ENCODE data around the gene PEX5L. TPM values are rescaled to one million over a fixed set of nuclear protein-coding genes. Genes with fewer than 3 reads are reported as not detected.

PEX5L gene, protein sequence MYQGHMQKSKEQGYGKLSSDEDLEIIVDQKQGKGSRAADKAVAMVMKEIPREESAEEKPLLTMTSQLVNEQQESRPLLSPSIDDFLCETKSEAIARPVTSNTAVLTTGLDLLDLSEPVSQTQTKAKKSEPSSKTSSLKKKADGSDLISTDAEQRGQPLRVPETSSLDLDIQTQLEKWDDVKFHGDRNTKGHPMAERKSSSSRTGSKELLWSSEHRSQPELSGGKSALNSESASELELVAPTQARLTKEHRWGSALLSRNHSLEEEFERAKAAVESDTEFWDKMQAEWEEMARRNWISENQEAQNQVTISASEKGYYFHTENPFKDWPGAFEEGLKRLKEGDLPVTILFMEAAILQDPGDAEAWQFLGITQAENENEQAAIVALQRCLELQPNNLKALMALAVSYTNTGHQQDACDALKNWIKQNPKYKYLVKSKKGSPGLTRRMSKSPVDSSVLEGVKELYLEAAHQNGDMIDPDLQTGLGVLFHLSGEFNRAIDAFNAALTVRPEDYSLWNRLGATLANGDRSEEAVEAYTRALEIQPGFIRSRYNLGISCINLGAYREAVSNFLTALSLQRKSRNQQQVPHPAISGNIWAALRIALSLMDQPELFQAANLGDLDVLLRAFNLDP
- under 1 TPM in 5 of 6 experiments, not detected in 1; 0.09 to 0.28 (median 0.11) TPM for total RNA-seq (2021; fragmentation: NEBNext Ultra II Directional; extraction: Animal tissue kit (Norgen Biotek cat#: 25700))
- long read RNA-seq = 0 reads

DNA sequence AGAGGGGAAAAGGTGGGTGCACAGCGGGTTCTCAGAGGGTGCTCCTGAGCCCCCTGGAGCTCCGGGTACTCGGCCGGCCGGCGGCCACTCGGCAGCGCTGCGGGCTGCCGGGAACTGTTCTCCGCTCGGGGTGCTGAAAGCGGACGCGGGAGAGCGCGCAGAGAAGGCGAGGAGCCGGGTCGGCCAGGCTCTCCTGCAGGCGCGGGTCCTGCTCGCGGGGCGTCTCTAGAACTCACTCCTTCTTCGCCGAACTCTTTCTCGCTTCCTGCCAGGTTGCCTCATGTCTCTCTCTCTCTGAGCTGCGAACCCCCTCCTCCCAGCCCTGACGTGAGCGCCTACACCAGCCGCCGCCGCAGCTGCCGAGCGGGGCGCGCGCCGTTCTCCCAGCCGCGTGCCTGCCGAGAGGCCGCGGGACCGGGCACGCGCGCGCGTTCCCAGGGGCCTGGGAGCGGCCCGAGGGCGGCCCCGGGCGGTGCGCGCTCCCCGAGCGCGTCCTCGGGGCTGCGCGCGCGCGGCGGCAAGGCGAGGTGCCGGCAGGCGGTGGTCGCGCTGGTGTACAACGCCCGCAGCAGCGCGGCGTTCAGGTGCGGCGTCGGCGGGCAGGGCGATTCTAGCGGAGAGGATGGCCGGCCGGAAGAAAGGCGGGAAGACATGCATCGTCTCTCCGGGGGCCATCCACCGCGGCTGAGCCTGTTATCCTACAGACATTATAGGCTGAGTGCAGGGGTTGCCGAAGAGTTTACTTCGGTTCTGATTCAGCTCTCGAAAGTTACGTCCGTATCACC, at the start of gene PEX5L:
Gene PEX5L, minus strand, starts transcription at position 267 of the 785 bp plus-strand sequence. CDS start 338 bp downstream, outside the sequence.
- Mint-ChIP-seq H3K27ac (no peak within 1 kb of the TSS), H3K4me3 (peak within 1 kb of the TSS; percentile 71), H3K9me3 (peaks cover 4% of the 10 kb centered on the region), H3K36me3 (ENCODE audit: low read depth) (peaks cover 4% of the 10 kb centered on the region; the same call in 1 of the 2 replicates), H3K4me1 (ENCODE audit: low read depth) (peaks cover 21% of the 10 kb centered on the region), H3K27me3 (ENCODE audit: insufficient read depth) (peaks cover 19% of the 10 kb centered on the region)
- DNase-seq = no peak
- TF ChIP-seq, protein P1, sequence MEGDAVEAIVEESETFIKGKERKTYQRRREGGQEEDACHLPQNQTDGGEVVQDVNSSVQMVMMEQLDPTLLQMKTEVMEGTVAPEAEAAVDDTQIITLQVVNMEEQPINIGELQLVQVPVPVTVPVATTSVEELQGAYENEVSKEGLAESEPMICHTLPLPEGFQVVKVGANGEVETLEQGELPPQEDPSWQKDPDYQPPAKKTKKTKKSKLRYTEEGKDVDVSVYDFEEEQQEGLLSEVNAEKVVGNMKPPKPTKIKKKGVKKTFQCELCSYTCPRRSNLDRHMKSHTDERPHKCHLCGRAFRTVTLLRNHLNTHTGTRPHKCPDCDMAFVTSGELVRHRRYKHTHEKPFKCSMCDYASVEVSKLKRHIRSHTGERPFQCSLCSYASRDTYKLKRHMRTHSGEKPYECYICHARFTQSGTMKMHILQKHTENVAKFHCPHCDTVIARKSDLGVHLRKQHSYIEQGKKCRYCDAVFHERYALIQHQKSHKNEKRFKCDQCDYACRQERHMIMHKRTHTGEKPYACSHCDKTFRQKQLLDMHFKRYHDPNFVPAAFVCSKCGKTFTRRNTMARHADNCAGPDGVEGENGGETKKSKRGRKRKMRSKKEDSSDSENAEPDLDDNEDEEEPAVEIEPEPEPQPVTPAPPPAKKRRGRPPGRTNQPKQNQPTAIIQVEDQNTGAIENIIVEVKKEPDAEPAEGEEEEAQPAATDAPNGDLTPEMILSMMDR (IDR thresholded peaks at IDR 0.05) = no peak

DNA sequence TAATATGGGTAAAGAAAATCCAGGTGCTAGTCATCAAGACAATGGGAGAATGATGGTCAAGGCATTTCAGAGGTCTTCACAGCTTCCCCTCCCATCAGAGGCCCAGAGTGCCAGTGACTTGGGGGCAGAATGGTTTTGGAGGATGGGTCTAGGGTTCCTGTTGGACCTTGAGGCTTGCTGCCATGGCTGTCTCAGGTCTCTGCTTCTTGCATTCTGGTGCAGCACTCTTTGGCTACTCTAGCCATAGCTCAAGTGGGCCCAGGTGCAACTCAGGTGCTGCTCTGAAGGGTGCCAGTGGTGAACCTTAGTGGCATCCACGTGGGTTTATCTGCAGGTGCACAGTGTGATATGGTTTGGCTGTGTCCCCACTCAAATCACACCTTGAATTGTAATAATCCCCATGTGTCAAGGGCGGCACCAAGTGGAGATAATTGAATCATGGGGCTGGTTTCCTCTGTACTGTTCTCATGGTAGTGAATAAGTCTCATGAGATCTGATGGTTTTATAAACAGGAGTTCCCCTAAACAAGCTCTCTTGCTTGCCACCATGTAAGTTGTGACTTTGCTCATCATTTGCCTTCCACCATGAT, 48.5 kb upstream of the PEX5L start:
- Mint-ChIP-seq H3K4me1 (ENCODE audit: low read depth) (no peaks in the 10 kb centered on the region), H3K4me3 (no peak overlapping the region), H3K36me3 (ENCODE audit: low read depth) (no peaks in the 10 kb centered on the region; the same call in 1 of the 2 replicates), H3K27ac (no peak overlapping the region), H3K9me3 (no peaks in the 10 kb centered on the region), H3K27me3 (ENCODE audit: insufficient read depth) (peaks cover 2% of the 10 kb centered on the region; the same call in 1 of the 2 replicates)
- TF ChIP-seq, protein P1 (IDR thresholded peaks at IDR 0.05) = no peak
- no peak for DNase-seq

DNA sequence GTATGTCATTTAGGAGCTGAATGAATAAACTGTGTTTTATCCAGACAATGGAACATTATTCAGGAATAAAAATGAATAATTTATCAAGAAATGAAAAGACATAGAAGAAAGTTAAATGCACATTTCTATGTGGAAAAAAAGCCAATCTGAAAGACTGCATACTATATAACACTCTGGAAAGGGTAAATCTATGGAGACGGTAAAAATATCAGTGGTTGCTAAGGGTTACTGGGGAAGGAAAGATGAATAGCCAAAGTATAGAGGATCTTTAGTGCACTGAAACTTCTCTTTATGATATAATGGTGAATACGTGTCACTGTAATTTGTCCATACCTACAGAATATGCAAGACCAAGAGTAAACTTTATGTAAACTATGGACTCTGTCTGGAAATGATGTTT, 46.0 kb upstream of the PEX5L start:
- Mint-ChIP-seq H3K9me3 (no peaks in the 10 kb centered on the region), H3K36me3 (ENCODE audit: low read depth) (peaks cover 2% of the 10 kb centered on the region), H3K4me3 (no peak overlapping the region), H3K27ac (no peak overlapping the region), H3K4me1 (ENCODE audit: low read depth) (no peaks in the 10 kb centered on the region), H3K27me3 (ENCODE audit: insufficient read depth) (peaks cover 2% of the 10 kb centered on the region; the same call in 1 of the 2 replicates)
- DNase-seq = no peak
- TF ChIP-seq, protein P1 (IDR thresholded peaks at IDR 0.05) = no peak

DNA sequence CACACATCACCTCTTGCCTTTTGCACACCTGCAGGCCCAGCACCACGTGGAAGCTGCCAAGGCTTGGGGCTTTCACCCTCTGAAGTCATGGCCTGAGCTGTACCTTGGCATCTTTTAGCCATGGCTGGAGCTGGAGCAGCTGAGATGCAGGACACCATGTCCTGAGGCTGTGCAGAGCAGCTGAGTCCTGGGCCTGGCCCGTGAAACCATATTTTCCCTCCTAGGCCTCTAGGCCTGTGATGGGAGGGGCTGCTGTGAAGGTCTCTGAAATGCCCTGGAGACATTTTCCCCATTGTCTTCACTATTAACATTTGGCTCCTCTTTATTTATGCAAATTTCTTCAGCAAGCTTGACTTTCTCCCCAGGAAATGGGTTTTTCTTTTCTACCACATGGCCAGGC, 41.9 kb upstream of the PEX5L start:
- TF ChIP-seq, protein P1 (IDR thresholded peaks at IDR 0.05) = no peak
- no peaks in the 10 kb centered on the region for H3K4me1 Mint-ChIP-seq (ENCODE audit: low read depth)
- no peak for DNase-seq
- H3K9me3 Mint-ChIP-seq = no peaks in the 10 kb centered on the region
- H3K4me3 Mint-ChIP-seq = no peak overlapping the region
- H3K27me3 Mint-ChIP-seq (ENCODE audit: insufficient read depth) = no peaks in the 10 kb centered on the region
- peaks cover 7% of the 10 kb centered on the region for H3K36me3 Mint-ChIP-seq (ENCODE audit: low read depth)
- H3K27ac Mint-ChIP-seq = no peak overlapping the region

DNA sequence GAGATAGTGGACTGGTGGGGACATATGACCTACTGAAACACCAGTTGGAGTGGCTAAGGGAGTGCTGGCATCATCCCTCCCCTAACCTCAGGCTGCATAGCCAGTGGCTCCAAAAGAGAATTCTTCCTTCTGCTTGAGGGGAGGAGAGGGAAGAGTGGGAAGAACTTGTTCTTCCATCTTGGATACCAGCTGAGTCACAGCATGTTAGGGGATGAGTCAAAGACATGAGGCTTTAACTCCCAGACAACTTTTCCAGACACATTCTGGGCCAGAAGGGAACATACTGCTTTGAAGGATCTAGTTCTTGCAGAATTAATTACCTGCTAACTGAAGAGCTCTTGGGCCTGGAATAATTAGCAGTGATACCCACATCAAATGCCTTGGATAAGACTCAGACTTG, 36.8 kb upstream of the PEX5L start:
- peak; percentile 14 for DNase-seq
- no peak overlapping the region for H3K27ac Mint-ChIP-seq
- H3K27me3 Mint-ChIP-seq (ENCODE audit: insufficient read depth) = no peaks in the 10 kb centered on the region
- no peak overlapping the region for H3K4me3 Mint-ChIP-seq
- H3K4me1 Mint-ChIP-seq (ENCODE audit: low read depth) = no peaks in the 10 kb centered on the region
- H3K9me3 Mint-ChIP-seq = no peaks in the 10 kb centered on the region
- H3K36me3 Mint-ChIP-seq (ENCODE audit: low read depth) = peaks cover 7% of the 10 kb centered on the region; the same call in 1 of the 2 replicates
- TF ChIP-seq, protein P1 (IDR thresholded peaks at IDR 0.05) = no peak
